AG04450 (cell line): Measurements from ENCODE around the gene SAP130. TPM values are rescaled to one million over a fixed set of nuclear protein-coding genes. Genes with fewer than 3 reads are reported as not detected.
A peak's percentile ranks its signal among the peaks of the same experiment; 100 is the strongest.

Experiments used
- CTCF ChIA-PET: fragments of 300-600, 350-600 bp; formaldehyde crosslinking; extraction: SDS; loops from one replicate; lab custom pipeline; 2022; ENCODE audit warnings: antibody characterized with exemption, inconsistent platforms; lab: Charles Lee
- POLR2A ChIA-PET: fragments of 350-600 bp; formaldehyde crosslinking; extraction: SDS; loops from one replicate; lab custom pipeline; 2021; ENCODE audit warnings: antibody characterized with exemption, inconsistent platforms; lab: Yijun Ruan, JAX
- DNase-seq: peaks from one replicate; pipeline ENCODE4 v3.0.0-alpha.2; 2011; ENCODE audit warnings: low read depth, low spot score
- H3K27ac ChIP-seq: one replicate; pipeline ENCODE4 v1.5.1; 2012; ENCODE audit warnings: low read depth, low read length, control low read depth
- H3K27me3 ChIP-seq: one replicate; pipeline ENCODE4 v1.6.0; 2012; ENCODE audit warnings: low read length; ENCODE audit not compliant: control insufficient read depth, insufficient read depth
- H3K4me3 ChIP-seq: 2 replicates; pipeline ENCODE4 v1.5.1; 2011; ENCODE audit warnings: mild to moderate bottlenecking, low read depth, low read length, control low read depth
- H3K9me3 ChIP-seq: 2 replicates; pipeline ENCODE4 v1.5.1; 2012; ENCODE audit warnings: low read length; ENCODE audit not compliant: control insufficient read depth, insufficient read depth
- CTCF ChIP-seq: IDR thresholded peaks from 2 replicates; pipeline ENCODE4 v1.5.1; 2011; ENCODE audit warnings: low read depth, low read length, control low read depth, inconsistent platforms
- polyA minus RNA-seq: library from RNA; depleted of rRNA, polyadenylated mRNA; stranded (reverse); fragments of >200 nt; gene quantifications from 2 replicates; pipeline ENCODE4 v1.2.3, GENCODE V29; 2011; rRNA and poly(A)+ RNA removed
- polyA plus RNA-seq: library from polyadenylated mRNA; depleted of rRNA; stranded (reverse); fragments of >200 nt; gene quantifications from 2 replicates; pipeline ENCODE4 v1.2.3, GENCODE V29; 2011; rRNA removed

Gene SAP130
- polyA plus RNA-seq (13.3 and 15.0 TPM in 2 replicates), polyA minus RNA-seq (20.0 and 29.1 TPM in 2 replicates)

DNA sequence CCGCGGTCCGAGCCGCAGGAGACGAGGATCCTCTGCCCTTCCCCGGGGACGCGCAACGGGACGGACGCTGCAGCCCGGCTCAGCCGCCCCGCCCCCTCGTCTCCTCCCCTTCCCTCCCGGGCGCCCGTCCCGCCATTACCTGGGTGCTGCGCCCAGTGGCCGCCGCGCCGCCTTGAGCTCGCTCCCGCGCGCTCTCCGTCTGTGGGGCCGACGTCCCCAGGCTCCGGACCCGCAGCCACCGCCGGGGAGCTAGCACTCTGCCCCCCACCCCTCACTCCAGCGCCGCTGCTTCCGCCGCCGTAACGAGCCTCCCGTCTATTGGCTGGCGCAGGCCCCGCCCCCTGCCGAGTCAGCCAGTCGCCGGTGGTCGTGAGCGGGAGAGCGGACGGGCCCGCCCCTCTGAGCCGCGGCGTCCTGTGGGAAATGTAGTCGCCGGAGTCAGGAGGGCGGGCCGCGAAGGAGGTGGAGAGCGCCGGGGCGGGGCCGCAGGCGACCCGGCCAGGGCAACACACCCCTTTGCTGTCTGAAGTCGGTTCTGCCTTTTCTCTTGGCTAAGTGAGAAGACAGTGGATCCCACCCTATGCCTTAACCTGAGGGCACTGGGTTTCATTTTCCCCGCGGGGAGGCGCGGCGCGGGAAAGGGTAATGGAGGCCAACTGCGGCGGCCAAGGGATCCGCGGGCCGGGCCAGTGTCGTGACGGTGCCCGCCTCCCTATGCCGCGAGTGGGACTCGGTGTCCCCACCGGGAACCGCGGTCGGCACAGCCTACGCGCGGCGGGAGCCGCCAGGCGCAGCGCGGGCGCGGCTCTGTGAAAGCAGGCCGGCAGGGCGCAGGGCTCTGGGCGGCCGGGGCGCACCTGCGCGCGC is at the start of gene SAP130:
SAP130 (minus strand) TSS at position 259 of the 867 bp plus-strand sequence. CDS start 1,767 bp downstream, outside the sequence.
- Histone ChIP-seq H3K4me3 (peak within 1 kb of the TSS; percentile 93), H3K27me3 (no peaks in the 10 kb centered on the region), H3K27ac (peak within 1 kb of the TSS; percentile 39), H3K9me3 (peaks cover 5% of the 10 kb centered on the region; the same call in 1 of the 2 replicates)
- ChIA-PET CTCF (interaction anchor here (0.6 to 1.0 kb wide), 2 partner anchors 37 to 1833 kb away, joined by 3 read pairs; no protein-coding TSS in a partner anchor), POLR2A (interaction anchor here (0.6 to 1.3 kb wide), 2 partner anchors 63 to 630 kb away, joined by 6 to 7 read pairs; partner anchors contain the start of gene UGGT1)
- TF ChIP-seq CTCF = 0 out of 2 replicates have a peak, but pooled peaks have one; percentile 3
- DNase-seq = peak; percentile 76

DNA sequence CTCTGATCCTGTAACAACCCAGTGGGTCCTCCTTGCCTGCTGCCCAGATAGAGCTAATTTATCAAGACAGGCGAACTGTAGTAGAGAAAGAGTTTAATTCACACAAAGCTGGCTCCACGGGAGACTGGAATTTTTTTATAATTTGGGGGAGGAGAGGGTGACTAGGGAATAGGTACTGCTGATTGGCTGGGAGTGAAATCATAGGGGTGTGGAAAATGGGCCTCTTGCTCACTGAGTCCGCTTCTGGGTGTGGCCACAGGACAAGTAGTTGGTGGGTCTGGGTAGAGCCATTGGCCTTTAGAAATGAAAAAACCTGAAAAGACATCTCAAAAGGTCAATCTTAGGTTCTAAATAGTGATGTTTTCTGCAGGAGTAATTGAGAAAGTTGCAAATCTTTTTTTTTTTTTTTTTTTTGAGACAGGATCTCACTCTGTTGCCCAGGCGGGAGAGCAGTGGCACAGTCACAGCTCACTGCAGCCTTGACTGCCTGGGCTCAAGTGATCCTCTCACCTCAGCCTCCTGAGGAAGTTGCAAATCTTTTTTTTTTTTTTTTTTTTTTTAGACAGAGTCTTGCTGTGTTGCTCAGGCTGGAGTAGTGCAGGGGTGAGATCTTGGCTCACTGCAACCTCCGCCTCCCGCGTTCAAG is 48.7 kb upstream of the SAP130 start:
- no peak overlapping the region for H3K27ac ChIP-seq
- H3K4me3 ChIP-seq = no peak overlapping the region
- no peak for TF ChIP-seq CTCF
- ChIA-PET POLR2A (no interaction called here), CTCF (no interaction called here)
- H3K9me3 ChIP-seq = no peaks in the 10 kb centered on the region
- DNase-seq = no peak
- H3K27me3 ChIP-seq = peaks cover 8% of the 10 kb centered on the region

DNA sequence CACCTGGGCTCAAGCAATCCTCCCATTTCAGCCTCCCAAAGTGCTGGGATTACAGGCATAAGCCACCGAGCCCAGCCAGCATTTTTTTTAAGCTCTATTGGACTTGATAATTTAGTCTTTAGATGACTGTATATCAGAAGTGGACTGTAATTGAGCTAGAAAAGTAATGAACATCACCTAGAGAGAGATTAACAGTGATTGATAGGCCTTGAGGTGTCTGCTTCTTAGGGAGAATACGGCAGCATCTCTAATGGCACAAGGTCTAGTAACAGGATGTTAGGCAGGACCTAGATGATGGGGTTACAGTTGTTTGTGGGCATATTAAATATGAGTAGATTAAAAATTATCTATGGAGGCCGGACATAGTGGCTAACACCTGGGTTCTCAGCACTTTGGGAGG is 45.4 kb upstream of the SAP130 start:
- Histone ChIP-seq H3K27me3 (peaks cover 2% of the 10 kb centered on the region), H3K27ac (no peak overlapping the region), H3K4me3 (no peak overlapping the region), H3K9me3 (no peaks in the 10 kb centered on the region)
- CTCF ChIA-PET = interaction anchor here (2.1 kb wide), 1 partner anchor 10 kb away, joined by 11 read pairs; no protein-coding TSS in a partner anchor
- POLR2A ChIA-PET = no interaction called here
- no peak for DNase-seq
- no peak for TF ChIP-seq CTCF

DNA sequence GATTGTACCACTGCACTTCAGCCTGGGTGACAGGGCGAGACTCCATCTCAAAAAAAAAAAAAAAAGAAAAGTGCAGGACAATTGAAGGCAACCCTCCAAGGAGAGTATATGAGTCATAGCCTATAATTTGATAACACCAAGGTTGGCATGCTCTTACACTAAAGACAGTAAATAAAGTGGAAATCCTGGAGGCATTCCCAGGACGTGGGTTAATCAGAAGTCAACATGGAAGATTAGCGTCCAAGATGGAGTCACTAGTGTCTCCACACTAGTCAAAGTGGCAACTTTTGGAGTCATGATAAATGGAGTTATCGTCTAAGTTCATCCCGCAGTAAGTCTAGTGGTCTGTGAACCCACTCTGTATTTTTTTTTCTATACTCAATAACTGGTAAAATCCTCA is 41.9 kb upstream of the SAP130 start:
- Histone ChIP-seq H3K27me3 (no peaks in the 10 kb centered on the region), H3K9me3 (no peaks in the 10 kb centered on the region), H3K4me3 (no peak overlapping the region), H3K27ac (no peak overlapping the region)
- no peak for DNase-seq
- TF ChIP-seq CTCF = no peak
- ChIA-PET CTCF (no interaction called here), POLR2A (no interaction called here)
